GM18867 (cell line): ENCODE data around the gene STRA6.
"Not testable (repeated sequence)": the region's sequence is repeated elsewhere in the genome, so short reads cannot be mapped to it uniquely, and the experiment has no call there.

ENCODE experiments used
- ATAC-seq: cut with Tn5 transposase; IDR thresholded peaks from one replicate; pipeline ENCODE4 v1.9.1; 2021; ENCODE audit warnings: mild to moderate bottlenecking, moderate library complexity; ENCODE audit not compliant: unreplicated experiment

The STRA6 gene

GRCh38 chr15:74167891-74168331 is 34.7 kb downstream of the STRA6 start:
- ATAC-seq, result no peak

DNA sequence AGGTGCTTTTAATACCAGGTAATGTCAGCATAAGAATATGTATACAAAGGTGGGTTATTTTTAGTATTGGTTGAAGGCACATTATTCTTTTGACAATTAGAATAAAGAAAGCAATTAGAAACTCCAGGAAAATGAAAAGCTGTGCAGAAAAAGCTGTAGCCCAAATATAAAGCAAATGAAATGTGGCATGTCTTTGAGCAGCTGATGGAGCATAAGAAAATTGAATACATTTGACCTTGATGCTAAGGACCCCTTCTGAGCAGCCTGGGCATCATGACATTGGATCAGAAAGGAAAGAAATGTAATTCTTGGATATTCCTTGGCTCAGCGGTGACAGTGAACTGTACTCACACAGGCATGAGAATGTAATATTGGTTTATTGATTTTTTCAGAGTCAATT is 37.1 kb downstream of the STRA6 start:
- no peak for ATAC-seq

GRCh38 chr15:74162195-74162536 is 40.4 kb downstream of the STRA6 start:
- ATAC-seq, result not testable (repeated sequence)

DNA sequence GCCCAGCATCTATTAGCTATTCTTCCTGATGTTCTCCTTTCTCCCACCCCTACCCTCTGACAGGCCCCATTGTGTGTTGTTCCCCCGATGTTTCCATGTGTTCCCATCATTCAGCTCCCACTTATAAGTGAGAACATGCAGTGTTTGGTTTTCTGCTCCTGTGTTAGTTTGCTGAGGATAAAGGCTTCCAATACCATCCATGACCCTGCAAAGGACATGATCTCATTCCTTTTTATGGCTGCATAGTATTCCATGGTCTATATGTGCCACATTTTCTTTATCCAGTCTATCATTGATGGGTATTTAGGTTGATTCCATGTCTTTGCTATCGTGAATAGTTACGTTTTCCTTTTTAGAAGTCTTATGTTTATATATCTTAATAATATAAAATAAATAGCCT is 42.2 kb downstream of the STRA6 start:
- not testable (repeated sequence) for ATAC-seq

DNA sequence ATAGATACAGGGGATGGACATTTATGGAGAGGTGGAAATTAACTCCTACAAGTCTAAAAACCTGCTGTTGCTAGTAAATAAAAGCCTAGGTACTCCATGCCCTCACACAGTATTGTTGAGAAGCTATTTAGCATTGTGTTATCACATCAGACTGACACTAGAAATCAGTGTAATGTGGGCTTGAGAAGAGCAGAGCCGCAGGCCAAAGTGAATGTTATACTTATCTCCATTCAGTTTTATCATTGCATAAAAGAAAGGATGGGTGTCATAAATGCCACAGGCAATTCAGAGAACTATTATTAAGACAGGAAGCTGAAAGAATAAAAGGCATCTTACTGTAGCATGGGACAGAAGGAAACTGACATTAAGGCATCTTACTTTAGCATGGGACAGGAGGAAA is 42.8 kb downstream of the STRA6 start:
- ATAC-seq, result no peak

DNA sequence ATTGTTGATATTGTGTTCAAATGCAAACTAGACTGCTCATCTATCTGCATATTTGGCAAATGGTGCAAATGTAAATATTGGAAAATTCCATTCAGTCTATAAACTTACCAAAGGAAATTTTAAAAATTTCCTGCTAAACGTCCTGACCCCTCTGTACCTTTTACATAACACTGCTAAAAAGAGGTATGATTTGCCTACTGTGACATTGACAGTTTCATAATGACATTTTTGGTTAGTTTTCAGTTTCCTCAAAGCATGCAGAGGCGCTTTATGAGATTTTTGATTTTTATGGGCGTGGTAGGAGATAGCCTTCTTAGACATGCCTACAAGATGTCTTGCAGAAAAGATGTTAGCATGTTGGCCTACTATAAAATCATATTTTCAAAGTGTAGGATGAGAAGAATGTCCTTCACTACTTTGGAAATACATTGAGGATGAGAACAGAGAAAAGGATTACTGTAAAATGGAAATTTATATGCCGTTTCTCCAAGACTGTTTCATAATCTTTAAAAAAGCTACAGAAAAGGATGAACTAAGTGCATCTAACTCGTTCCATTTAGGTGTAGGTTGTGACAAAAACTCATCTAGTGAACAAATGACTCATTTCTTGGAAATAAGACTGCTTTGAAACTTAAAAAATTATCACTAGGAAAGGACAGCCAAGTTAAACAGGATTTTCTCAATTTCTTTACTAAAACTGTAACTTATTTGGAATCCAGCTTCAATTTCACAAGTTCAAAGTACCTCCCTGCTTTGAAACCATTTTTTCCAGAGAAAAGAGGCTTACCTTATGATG is 43.5 kb downstream of the STRA6 start:
- ATAC-seq, result peak; percentile 72

DNA sequence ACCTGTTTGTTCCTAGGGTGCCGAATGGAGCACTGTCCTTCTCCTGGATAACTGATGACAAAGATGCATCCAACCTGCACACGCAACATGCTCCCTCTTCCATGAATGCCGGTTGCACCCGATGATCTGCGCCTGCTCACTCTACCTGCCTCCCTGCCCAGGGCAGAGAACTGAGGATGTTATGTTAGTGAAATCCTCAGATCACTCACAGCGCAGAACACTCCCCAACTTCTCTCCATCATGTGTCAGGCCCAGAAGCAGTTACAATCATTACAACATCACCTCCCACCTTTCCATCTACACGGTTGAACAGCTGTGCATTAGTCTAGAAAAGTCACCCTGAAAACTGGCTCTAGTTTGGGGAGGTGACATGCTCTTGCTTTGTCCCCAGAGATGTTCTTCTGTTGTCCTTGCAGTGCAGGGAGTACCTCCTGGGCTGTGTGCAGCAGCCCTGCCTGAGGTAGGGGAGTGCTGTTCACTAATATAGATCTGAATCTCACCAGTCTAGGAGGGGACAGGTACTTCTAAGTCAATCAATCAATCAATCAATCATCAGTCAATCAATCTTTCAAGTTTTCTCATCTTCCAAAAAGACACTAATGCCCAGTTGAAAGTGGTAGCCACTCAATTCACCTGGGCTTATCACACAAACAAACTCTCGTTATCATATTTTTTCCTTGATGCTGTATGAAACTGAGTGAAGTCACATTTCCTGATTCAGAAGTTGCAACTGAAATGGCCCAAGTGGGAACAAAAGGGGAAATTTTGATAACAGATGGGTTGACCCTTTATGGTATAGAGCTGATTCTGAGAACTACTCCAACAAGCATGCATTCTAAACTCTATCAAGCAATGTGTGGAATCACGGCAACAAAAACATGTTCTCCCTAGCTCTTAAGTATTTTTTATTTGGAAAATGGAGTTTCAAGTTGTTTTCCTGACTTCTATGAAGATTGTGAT is 44.4 kb downstream of the STRA6 start:
- ATAC-seq, result no peak

- ATAC-seq, result no peak
Observed at GRCh38 chr15:74156678-74157411, 45.7 kb downstream of the STRA6 start.

DNA sequence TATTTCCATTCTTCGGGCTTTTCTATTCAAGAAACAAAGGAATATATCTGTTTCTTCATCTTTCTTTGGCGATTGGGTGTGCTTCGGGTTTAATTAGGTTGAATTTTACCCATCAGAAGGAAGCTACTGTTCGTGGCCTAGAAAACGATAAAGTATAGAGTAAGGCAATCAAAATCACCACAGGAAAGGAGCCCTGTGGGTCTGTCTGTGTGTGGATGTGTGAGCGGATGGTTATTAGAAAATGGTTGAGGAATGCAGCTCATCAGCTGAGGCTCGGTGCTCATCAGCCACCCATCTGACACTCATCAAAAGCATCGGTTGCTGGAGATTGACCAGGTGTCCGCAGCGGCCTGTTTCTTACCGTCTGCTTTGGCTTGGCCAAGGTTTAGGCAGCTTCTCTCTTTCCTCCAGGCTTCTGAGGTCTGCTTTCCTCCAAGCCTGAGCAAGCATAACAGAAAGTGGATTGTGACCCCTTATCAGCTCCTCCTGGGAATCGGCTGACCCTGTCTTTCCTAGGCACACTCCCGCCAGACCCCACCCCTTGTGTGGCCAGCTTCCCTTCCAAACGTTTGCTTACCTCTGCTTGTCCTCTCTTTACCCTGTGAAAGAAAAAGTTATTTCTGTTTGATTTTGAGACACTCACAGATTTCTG is 46.7 kb downstream of the STRA6 start:
- no peak for ATAC-seq

DNA sequence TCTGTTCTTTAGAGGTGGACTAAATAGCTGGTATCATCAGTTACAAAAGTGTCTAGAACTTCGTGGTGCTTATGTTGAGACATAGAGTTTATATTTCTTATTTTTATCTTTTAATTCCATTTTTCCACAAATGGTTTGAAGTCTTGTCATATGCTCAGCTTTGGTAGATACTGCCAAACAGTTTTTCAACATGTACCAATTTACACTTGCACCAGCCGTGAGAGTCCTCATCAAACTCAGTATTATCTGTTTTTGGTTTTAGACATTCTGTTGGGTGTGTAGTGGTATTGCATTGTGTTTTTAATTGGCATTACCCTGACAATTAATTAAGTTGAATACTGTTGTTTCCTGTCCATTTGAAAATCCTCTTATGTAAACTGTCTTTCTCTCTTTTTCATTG is 55.5 kb downstream of the STRA6 start:
- no peak for ATAC-seq

- no peak for ATAC-seq
Observed at GRCh38 chr15:74146277-74146800, 56.2 kb downstream of the STRA6 start.

- no peak for ATAC-seq
Observed at GRCh38 chr15:74144153-74144775, 58.3 kb downstream of the STRA6 start.

DNA sequence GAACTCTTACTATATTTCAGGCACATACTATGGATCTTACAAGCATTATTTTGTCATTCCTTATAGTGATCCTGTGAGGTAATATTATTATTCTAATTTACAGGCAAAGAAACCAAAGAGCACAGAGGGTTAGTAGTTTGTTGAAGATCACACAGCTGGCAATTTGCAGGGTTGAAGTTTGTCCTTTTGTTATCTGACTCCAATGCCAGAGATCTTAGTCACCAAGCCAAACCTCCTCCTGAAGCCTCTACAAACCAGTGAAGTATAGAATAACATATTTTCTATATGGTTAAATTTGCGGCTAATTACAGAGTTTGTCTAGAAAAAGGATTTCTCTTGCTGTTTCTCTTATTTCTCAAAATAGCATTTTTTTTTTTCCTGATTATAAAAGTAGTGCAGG is 61.0 kb downstream of the STRA6 start:
- no peak for ATAC-seq

- no peak for ATAC-seq
Observed at GRCh38 chr15:74138642-74139041, 63.9 kb downstream of the STRA6 start.

DNA sequence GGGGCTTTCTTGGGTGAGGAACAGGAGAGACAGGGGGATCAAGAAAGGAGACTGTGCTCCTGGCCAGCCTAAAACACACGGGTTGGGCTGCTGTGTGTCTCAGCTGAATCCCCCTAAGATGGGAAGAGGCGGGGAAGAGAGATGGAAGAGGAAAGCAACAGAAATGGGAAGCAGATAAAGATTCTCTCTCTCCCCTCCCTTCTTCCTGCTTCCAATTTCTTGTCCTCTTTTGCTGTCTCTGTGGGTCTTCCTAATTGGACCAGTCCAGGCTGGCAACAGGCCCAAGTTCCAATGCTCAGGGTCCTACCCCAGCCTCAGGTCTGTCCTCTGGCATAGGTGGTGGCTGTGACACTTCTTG is 65.1 kb downstream of the STRA6 start:
- no peak for ATAC-seq

GRCh38 chr15:74136814-74137536 is 65.6 kb downstream of the STRA6 start:
- no peak for ATAC-seq

GRCh38 chr15:74136540-74136813 is 66.1 kb downstream of the STRA6 start:
- ATAC-seq, result no peak

DNA sequence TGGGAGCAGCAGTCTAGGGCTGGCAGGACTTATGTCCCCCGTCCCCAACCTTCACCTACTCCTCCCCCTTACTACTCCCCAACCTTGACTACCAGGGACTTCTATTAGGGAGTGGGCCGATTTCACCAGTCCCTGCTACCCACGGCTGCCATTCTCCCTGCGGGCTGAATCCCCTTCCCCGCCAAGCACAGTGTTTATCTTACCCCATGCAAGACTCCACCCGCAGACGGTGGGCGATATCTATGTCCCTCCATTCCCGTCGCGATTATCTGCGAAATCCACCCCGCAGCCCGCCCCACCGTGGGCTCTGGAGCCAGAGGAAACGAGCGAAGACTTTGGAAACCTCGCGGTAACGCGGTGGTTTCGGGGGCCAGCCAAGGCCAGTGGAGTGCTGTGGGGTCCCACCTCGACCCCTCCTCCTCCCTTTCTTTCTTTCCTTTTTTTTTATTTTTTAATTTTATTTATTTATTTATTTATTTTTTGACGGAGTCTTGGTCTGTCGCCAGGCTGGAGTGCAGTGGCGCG is 67.5 kb downstream of the STRA6 start:
- ATAC-seq, result no peak

- no peak for ATAC-seq
Observed at GRCh38 chr15:74134387-74135027, 68.1 kb downstream of the STRA6 start.
